Keratinocyte (primary cell): Measurements from ENCODE around the gene CDH9.

Experiments used
- EZH2 ChIP-seq: IDR thresholded peaks from one replicate; pipeline ENCODE4 v1.6.1; 2012; ENCODE audit warnings: inconsistent platforms, mild to moderate bottlenecking, low read length, moderate library complexity
- TF ChIP-seq, protein P1 (sequence below), 3 experiments: IDR thresholded peaks in 1 of 3; conservative IDR thresholded peaks in 1 of 3; optimal IDR thresholded peaks in 1 of 3; 2 replicates in 2 of 3; 3 replicates in 1 of 3; pipeline versions ENCODE3 to v1.5.1; 2011; ENCODE audit warnings: low read length in 3 of 3, mild to moderate bottlenecking in 3 of 3, moderate library complexity in 2 of 3, control low read depth in 1 of 3, inconsistent platforms in 1 of 3; ENCODE audit not compliant: insufficient read depth in 2 of 3; ENCODE audit errors: extremely low read depth in 1 of 3

DNA sequence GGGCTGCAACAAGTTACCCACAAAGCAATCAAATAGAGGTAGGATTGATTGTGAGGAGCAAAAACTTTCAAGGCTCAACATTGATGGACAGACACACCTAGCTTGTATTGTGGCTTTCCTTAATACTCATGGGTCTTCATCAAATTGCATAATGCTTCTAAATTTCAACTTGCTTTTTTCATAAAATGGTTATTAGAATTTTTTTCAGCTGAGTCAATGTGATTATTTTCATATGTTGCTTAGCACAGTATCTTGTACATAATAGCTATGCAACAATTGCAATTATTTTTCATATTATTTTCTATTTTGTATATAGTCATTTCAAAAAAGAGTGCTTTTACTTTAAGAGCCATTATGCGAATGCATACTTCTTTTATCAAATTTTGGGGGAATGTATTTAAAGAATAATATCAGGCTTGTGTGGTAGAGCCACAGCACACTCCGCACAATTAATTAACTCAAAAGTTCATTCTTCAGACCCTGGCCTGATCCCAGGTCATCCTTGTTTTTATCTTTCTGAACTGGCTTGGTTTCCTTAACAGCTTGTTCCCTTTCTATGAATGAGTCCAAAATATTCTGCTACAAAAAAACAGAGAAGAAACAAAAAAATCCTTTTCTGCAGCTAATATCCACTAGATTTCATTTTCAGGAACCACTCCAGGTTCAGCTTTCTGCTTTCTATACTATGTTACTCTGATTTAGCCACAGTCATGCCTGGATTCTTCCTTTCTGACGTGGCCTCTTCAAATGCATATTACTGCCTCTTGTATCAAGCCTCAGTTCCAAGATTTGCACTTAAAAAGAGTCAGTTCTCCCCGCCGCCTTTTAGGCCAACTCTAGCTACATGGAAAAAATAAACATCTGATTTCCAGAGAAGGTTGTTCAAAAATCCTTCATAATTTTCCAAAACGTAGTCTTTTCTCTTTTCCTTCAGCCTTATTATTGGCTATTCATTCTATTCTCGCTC lies 45.3 kb upstream of the CDH9 start:
- TF ChIP-seq EZH2 = no peak
- TF ChIP-seq, protein P1, sequence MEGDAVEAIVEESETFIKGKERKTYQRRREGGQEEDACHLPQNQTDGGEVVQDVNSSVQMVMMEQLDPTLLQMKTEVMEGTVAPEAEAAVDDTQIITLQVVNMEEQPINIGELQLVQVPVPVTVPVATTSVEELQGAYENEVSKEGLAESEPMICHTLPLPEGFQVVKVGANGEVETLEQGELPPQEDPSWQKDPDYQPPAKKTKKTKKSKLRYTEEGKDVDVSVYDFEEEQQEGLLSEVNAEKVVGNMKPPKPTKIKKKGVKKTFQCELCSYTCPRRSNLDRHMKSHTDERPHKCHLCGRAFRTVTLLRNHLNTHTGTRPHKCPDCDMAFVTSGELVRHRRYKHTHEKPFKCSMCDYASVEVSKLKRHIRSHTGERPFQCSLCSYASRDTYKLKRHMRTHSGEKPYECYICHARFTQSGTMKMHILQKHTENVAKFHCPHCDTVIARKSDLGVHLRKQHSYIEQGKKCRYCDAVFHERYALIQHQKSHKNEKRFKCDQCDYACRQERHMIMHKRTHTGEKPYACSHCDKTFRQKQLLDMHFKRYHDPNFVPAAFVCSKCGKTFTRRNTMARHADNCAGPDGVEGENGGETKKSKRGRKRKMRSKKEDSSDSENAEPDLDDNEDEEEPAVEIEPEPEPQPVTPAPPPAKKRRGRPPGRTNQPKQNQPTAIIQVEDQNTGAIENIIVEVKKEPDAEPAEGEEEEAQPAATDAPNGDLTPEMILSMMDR (optimal IDR thresholded peaks at IDR 0.05 in 1 of 3, IDR thresholded peaks at IDR 0.05 in 1 of 3, conservative IDR thresholded peaks at IDR 0.05 in 1 of 3; ENCODE audit: extremely low read depth in 1 of 3, insufficient read depth in 2 of 3, low read length in 3 of 3) = no peak
